Daoy (cell line): ENCODE results near the gene RANBP9. TPM values are rescaled to one million over a fixed set of nuclear protein-coding genes. Genes with fewer than 3 reads are reported as not detected.
A peak's percentile ranks its signal among the peaks of the same experiment; 100 is the strongest.

Experiments
- DNase-seq: peaks from one replicate; pipeline ENCODE4 v3.0.0-alpha.2; 2015; ENCODE audit warnings: low read depth
- total RNA-seq: library from RNA; depleted of rRNA; stranded (reverse); fragments of >200 nt; shearing (Covaris generic); gene quantifications from 2 replicates; pipeline ENCODE4 v1.2.3, GENCODE V29; 2014

RANBP9 gene
- total RNA-seq, 1 experiment from 2014 or later: 23.4 TPM

DNA sequence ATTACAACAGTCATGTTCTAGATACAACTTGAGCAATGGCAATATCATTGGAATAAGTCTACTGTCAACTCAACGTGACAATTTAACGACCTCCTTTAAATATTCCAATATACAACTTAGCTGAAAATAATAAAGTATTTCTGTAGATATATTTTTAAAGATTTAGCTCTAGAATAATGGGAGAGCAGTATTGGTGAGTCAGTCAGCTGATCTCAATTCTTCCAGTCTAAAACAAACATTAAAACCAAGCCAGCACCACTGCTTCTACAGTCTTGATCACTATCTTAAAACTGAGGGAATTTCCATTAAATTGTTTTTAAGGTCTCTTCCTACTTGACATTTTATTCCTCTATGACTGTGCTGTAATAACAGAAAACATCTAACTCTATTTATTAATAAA lies 58.3 kb downstream of the RANBP9 start:
- no peak for DNase-seq

DNA sequence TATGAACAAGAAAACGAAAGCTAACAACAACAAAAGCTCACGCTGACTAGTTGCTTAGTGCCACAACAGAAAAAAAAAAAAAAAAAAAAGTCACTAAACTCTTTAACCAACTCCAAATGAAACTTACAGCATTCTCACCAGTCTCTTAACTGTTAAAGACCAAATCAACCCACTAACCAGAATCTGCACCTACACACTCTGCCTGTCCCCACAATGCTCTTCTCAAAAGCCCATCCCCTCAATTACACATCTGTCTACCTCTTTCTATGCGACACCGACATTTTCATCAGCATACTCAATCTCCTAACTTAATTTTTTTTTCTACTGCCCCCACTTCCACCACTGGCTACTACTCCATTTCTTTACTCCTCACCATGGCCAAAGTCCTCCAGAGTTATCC lies 62.2 kb downstream of the RANBP9 start:
- no peak for DNase-seq

DNA sequence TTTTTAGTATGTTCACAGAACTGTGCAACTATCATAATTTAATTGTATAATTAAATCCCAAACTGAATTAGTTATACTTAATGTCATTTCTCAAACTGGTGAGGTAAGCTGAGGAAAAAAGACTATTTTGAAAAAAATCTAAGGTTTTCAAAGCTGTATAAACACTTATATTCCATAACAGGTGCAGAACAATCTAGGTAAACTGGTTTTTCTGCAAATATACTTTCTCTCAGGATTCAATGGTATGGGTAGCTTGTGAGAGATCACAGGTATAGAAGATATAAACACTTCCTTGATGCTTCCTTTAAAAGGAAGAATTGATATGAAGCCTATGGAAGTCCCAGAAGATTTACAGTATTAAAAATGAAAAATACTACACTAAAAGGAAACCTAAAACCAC lies 62.8 kb downstream of the RANBP9 start:
- no peak for DNase-seq

DNA sequence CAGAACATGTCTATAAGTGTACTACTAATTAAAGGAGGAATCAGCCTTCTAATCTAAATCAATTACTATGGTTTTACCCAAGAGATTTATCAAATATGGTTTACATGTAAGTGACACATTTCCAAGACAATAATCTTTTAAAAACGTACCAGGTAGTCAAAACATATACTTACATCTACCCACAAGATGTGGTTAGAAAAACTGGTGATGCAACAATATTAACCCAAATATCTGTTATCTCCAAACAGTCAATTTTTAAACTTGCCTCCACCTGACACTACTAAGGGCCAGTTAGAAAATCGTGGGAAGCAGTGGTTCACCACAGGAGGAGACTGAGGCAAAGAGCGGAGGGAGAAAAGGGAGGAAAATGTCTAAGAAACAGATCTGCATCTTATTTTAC lies 68.5 kb downstream of the RANBP9 start:
- no peak for DNase-seq

DNA sequence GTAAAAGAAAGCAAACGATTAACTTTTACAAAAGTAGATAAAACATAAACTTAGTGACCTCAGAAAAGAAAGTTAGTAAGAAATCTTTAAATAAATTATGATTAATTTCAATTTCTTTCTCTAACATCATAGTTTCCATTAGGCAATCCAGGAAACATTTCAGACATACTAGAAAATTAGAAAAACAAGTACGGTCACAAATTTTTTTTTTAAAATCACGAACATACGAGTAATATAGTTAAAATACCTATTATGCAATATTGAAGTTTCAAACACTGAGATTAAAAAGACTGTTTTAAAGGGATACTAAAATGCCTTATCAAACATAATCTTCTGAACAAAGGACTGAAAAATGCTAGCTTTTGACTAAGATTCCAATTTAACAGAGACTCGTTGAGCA lies 70.3 kb downstream of the RANBP9 start:
- no peak for DNase-seq

DNA sequence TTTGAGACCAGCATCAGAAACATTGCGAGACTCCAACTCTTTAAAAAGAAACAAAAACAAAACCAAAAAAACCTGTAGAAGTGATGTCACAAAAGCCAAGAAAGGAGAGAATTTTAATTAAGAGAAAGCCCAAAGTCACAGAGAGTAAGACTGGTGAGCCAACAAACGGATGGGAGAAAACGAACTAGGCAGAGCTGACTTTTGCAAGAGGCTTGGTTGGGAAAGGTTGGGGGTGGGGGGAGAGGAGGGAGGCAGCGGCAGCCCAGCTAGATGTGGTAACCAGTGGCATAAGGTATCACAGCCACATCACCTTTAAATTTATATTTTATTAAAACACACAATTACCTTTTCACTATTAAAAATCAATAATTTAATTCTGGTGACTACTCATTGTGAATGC lies 73.0 kb downstream of the RANBP9 start:
- DNase-seq: no peak

DNA sequence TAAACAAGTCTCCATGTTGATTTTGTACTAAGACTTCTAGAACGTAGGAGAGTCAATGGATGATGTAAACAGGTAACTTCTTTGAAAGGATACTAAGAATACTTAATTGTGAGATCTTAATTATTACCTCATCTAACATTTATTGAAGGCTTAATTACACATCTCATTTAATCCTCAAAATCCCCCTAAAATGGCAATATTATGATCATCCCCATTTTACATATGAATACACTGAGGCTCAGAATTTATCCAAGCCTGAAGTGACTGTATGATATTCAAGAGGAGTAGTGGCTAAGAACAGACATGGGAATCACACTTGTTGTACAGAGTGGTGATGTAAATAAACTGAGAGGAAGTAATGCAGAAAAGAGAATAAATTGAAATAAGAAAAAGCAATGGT lies 73.6 kb downstream of the RANBP9 start:
- no peak for DNase-seq

DNA sequence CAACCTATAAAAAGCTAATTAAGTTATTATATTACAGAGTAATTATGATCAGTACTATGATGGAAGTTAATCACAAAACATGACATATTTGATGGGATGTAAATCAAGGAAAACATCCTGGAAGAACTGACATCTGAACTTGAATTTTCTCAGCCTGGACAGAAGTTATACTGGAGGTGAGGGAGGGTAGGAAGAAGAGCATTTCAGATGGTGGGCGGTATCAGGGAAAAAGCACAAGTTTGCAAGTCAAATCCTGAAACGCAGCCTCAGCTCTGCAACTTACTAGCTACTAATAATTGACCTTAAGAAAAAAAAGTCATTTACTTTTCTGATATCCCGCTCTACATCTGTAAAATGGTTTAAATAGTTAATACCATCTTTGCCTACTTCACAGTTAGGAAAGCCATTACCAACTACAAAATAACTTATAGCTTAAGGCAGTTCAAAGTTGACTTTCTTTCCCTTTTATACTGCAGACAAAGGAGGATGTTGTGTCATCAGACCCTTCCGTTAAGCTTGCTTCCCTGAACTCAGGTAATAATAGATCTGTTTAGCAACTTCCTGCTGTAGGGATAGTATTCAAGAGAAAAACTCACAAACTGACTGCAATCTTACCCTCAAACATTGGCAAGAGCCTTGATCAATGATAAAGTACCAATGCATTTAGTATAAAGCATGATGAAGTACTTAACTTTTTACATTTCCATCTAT lies 75.5 kb downstream of the RANBP9 start:
- no peak for DNase-seq

DNA sequence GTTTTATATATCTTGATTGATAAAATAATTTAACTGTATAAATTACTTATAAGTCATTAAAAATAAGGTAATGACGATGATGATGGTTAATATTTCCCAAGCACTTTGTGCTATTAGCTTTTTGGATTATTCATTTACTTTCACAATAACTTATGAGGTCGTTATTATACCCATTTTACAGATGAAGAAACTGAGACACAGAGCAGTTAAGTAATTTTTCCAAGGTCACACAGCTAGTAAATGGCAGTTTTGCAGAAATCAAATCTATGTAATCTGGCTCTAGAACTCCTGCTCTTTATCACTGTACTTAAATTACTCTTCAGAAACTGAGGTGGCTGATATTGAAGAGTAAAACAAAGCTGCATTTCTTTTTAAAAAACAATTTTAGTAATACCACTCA lies 78.3 kb downstream of the RANBP9 start:
- DNase-seq: no peak

DNA sequence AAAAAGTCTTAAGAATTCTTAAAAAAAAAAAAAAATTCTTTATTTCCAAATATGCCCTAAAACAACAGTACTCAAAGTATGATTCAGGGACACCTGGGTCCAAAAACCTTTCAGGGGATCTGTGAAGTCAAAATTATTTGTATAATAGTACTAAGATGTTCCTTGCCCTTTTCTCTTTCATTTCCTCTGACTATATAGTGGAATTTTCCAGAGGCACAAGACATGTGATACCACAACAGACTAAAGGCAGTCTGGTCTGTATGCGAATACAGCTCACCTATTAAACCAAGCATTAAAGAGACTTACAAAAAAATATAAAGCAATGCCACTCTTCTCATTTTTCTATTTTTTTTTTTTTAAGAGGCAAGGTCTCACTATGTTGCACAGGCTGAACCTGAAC lies 81.1 kb downstream of the RANBP9 start:
- DNase-seq: no peak

DNA sequence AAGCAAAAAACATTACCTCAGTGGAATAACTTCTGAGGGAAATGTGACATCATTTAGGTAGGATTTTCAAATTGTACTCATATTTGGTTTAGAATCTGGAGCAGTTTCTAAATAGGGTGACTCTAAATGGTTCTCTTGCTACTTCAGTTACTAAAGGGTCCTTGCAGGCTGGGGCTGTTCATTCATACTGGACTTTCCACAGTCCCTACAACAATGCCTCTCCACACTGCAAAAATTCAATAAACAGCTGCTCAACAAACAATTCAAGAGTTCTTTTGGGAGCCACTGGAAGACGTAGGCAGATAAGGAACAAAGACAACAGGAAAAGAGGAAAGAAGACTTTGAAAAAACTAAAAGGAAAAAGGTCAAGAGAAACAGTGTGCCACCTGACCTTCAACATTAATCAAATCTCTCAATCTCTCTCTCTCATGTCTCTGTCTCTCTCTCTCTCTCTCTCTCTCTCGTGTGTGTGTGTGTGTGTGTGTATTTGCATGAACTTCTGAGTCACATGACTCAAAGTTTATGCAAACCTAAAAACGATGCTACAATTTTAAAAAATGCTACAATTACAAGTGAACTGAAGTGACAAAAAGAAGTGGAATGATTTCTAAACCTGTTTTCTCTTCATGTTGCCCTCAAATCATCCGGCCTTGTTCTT lies 82.0 kb downstream of the RANBP9 start:
- DNase-seq: no peak

DNA sequence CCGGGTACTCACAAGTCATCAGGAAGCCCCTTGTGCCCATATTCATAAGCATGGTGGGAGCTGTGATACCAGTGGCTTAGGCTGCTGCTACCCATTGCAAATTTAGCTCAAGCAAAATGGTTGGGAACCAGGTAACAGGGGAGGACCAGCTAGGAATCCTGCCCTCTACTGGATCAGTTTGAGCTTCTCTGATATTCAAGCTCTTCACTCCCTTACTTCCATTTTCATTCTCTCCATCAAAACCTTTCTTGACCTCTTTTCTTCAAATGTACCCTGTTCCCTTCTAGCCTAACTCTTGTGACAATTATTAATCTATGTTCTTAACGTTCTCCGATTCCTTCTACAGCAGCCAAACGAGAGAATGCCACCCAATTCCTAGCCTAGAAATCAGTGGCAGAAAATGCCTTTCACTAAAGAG lies 86.8 kb downstream of the RANBP9 start:
- DNase-seq: peak; percentile 30

DNA sequence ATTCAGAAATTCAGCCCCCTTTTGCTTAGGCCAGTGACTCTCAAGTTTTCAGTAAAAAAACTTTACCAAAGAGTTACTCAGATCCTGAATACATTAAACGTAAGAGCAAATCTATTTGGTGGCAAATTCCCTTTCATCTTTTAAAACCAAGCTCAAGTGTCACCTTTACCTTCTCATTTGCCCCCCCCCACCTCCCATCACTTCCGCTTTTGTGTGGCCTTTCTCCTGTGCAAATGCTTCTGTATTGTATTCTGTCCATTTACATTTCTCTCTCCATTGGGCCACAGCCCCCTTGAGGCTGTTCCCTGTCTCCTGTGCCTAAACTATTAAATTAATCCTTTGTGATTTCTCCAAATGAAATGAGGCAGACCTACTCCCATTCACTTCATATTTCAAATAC lies 94.6 kb downstream of the RANBP9 start:
- no peak for DNase-seq

DNA sequence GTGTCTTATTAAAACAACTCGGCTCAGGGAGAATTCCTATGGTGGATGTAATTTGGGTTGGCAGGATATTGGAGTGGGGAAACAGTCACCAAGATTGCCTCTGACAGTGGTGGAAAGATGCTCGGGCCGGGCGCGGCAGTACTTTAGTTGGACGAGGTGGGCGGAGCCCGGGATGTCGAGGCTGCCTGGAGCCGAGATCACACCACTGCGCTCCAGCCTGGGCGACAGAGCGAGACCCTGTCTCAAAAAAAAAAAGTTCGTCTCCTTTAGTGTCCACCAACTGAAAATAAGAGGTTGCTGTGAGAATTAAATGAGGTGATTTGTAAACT lies 95.9 kb downstream of the RANBP9 start:
- peak; percentile 55 for DNase-seq

DNA sequence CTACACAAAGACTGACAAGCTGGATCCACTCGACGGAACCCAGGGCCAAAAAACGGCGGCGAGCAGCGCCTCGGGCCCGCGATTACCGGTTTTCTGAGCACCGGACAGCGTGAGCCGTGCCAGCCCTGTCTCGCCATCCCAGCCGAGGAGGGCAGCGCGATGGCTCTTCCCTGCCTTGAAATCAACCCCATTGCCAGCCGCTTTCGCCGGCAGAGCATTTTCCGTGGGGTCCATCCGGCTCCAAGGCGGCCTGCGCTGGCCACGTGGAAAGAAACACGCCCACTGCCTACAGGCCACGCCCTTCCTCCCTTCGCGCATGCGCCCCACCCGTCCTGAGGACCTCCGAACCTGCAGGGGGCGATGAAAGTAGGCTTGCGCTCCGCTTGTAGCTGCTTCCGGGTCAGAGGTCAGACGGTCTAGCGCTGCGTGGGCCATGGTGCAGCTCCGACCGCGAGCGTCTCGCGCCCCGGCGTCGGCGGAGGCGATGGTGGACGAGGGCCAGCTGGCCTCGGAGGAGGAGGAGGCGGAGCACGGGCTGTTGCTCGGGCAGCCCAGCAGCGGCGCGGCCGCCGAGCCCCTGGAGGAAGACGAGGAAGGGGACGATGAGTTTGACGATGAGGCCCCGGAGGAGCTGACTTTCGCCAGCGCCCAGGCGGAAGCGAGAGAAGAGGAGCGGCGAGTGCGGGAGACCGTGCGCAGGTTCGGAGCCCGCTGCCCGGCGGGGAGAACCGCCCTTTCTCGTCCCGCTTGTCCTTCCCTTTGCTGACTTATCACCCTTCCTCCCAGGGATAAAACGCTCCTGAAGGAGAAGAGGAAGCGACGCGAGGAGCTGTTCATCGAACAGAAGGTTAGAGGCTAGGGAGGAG lies 96.5 kb downstream of the RANBP9 start, which contains the start of gene NOL7:
TSS of gene NOL7 (plus strand) at position 410 of the 866 bp plus-strand sequence. CDS start at position 434, 24 bp downstream.
- peak; percentile 100 for DNase-seq

DNA sequence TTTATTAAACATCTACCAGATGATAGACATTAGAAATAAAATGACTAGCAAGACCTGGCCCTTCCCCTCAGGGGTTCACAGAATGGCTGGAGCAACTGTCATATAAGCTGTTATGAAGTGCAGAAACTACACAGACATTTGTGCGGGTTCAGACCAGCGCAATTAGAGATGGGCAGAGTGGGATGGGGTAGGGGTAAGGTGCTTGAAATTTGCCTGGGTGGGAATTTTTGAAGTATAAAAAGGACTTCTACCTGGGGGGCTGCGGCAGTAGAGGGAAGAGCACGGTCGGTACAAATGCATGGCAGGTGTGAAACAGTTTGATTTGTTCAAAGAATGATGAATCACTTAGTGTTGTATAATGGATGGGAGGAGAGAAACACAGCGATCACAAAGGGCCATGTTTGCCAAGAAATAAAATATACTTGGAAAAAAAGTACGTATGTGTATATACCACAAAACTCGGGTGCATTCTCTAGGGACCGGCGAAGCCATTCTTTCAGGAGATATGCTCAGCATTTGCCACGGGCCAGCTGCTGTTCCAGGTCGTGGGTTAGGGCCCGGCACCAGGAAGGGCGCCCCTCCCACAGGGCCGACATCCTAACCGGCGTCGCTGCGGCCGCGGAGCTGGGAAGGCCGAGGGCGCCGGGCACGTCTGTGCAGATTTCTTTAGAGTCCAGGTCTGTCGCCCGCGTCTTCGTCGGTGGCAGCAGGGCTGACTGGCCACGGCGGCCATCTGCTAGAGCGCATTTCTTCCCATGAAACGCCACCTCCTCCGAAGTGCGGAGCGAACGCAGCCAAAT lies 97.3 kb downstream of the RANBP9 start:
- peak; percentile 73 for DNase-seq

DNA sequence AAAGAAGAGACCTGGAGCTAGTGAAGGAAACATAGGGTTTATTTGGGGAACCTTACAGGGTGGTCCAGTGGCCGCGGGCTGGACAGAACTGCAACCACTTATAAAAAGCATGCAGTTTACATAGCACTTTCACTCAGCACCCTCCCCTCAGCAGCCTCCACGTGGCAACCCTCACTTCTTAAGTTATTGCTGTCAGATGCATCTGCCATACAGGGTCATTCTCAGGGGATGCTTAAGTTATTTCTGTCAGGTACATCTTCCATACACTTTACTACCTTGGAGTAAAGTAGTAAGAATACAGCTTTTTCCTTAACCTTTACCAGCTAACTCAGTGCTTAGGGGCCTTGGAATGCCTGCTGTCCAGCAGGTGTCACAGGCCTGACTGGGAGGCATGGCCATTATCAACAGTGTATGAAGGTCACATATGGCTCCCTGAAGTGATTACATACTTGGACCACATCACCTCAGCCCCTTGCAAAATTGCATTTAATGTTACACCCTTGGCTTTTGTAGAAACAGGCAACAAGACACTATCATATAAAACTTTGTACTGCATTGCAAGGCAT lies 98.5 kb downstream of the RANBP9 start:
- no peak for DNase-seq

DNA sequence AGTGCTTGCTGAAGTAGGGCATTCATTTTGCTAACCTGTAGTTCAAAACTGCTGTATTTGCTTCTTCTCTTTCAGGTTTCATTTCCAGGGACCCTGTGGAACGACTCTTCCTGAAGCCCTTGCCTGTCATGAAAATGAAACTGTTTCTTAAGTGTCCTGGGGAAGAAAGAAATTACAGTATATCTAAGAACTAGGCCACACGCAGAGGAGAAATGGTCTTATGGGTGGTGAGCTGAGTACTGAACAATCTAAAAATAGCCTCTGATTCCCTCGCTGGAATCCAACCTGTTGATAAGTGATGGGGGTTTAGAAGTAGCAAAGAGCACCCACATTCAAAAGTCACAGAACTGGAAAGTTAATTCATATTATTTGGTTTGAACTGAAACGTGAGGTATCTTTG lies 99.9 kb downstream of the RANBP9 start:
- no peak for DNase-seq

DNA sequence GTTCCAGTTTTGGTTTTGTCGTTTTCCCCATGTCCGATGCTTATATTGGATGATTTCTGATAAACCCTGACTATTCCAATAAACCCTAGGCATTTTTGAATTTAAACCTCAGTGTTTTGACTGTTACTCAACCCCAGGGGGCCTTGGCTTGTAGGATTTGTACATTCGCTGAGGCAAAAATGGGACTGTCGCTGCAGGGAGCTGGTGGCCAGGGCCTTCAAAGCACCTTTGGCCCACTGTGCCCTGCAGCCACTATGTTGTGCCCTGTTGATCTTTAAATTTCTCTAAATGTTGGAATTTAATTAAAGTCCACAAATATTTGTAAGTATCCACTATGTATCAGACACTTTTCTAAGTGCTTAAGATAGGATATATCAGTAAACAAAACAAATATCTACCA lies 106.0 kb downstream of the RANBP9 start:
- no peak for DNase-seq

DNA sequence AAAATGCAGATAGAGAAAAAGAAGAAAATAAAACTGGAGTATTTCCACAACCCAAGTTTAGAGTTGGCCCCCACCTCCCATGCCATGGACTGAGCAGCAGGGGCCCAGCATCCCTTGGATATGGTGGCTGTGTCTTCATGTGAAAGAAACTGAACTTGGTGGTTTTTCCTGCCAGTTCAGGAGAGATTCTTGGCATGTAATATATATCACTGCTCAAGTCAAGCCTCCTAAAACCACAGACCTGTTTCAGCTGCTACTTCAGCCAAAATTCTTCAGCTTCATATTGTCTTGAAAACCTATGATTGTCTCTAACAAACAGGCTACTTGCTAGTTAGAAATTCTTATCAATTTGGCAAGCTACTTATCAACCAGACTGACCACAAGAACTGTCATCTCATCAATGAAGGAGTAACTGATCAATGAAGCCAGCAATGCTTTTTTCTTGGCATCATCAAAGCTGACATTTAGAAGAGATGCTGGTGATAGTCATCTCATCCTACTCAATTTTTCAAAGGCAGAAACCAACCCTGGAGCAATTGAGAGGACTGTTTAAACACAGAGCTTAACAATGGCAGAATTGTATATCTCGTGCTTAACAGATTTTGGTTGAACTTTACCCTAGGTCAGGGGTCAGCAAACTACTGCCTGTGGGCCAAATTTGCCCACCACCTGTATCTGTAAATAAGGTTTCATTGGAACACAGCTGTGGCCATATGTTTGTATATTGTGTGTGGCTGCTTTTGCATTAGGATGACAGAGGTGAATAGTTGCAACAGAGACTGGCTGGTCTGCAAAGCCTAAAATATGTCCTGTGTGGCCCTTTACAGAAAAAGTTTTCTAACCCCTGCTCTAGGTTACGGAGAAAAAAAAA lies 106.9 kb downstream of the RANBP9 start:
- DNase-seq: no peak

DNA sequence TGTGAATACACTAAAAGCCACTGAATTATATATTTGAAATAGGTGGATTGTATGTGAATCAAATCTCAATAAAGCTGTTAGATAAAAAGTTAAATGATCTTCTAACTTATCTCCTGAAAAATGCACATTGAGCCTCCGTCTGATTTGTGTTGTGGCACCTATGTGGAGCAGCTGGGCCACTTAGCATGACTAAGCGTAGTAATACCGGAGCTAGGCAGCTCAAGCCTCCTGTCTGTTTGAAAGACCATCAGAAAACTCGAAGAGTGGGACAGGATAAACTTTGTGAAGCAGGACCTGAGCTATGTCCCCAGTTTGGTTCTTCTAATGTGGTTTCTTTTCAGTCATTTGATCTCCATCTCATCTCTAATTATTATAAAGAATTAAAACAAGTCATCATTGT lies 107.5 kb downstream of the RANBP9 start:
- DNase-seq: no peak
